HEK293 (cell line): ENCODE results near the gene RETN.

Experiments
- ZNF776 ChIP-seq: fragments of 450-650 bp; formaldehyde crosslinking; IDR thresholded peaks from 2 replicates; pipeline ENCODE4 v1.5.0; 2017; ENCODE audit warnings: missing biosample characterization, missing genetic modification characterization, borderline replicate concordance
- TF ChIP-seq, protein P1 (sequence below): fragments of 450-650 bp; formaldehyde crosslinking; IDR thresholded peaks from 2 replicates; pipeline ENCODE4 v1.5.1; 2016; ENCODE audit warnings: missing biosample characterization, missing genetic modification characterization

GRCh38 chr19:7663706-7664105 is 5.1 kb upstream of the RETN start:
- no peak for TF ChIP-seq ZNF776 (tag by site-specific recombination)
- TF ChIP-seq, protein P1, sequence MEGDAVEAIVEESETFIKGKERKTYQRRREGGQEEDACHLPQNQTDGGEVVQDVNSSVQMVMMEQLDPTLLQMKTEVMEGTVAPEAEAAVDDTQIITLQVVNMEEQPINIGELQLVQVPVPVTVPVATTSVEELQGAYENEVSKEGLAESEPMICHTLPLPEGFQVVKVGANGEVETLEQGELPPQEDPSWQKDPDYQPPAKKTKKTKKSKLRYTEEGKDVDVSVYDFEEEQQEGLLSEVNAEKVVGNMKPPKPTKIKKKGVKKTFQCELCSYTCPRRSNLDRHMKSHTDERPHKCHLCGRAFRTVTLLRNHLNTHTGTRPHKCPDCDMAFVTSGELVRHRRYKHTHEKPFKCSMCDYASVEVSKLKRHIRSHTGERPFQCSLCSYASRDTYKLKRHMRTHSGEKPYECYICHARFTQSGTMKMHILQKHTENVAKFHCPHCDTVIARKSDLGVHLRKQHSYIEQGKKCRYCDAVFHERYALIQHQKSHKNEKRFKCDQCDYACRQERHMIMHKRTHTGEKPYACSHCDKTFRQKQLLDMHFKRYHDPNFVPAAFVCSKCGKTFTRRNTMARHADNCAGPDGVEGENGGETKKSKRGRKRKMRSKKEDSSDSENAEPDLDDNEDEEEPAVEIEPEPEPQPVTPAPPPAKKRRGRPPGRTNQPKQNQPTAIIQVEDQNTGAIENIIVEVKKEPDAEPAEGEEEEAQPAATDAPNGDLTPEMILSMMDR (tag by site-specific recombination) = no peak
